ENCODE measurements around the gene PPCDC. TPM values are rescaled to one million over a fixed set of nuclear protein-coding genes. Genes with fewer than 3 reads are reported as not detected.
A peak's percentile ranks its signal among the peaks of the same experiment; 100 is the strongest.

Gene PPCDC
- total RNA-seq, 1 donor = 11.8 TPM

DNA sequence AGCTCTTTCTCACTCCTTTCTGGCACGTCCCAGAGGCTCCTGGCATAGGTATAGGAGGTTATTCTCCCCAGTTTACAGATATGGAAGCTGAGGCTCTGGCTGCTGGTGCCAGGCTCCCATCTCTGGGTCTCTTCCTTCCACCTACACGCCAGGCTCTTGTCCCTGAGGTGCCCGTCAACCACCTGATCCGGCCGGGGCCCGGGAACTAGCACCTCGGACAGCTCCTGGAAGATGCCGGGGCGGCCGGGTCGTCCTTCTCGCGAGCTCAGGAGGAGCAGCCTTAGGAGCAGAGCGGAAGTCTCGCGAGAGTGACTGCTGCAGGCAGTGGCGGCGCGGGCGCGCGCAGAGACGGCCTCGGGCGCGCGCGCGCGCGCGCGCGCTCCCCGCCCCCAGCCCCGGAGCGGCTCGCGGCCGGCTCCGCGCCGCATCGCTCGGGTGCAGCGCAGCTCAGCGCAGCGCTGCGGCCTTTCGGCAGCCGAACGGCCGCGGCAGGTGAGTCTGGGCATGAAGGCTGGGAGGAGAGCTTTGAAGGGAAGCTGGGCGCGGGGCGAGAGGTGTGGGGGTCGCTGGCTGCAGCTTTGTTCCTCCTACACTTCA lies 28.1 kb upstream of the PPCDC start, which contains the start of gene SCAMP5:
TSS of gene SCAMP5 (plus strand) at position 382 of the 597 bp plus-strand sequence. CDS start 16,277 bp downstream, outside the sequence.
- peak; percentile 93 for DNase-seq (ENCODE audit: low read depth)
- TF ChIP-seq, protein P1, sequence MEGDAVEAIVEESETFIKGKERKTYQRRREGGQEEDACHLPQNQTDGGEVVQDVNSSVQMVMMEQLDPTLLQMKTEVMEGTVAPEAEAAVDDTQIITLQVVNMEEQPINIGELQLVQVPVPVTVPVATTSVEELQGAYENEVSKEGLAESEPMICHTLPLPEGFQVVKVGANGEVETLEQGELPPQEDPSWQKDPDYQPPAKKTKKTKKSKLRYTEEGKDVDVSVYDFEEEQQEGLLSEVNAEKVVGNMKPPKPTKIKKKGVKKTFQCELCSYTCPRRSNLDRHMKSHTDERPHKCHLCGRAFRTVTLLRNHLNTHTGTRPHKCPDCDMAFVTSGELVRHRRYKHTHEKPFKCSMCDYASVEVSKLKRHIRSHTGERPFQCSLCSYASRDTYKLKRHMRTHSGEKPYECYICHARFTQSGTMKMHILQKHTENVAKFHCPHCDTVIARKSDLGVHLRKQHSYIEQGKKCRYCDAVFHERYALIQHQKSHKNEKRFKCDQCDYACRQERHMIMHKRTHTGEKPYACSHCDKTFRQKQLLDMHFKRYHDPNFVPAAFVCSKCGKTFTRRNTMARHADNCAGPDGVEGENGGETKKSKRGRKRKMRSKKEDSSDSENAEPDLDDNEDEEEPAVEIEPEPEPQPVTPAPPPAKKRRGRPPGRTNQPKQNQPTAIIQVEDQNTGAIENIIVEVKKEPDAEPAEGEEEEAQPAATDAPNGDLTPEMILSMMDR (IDR thresholded peaks at IDR 0.05; ENCODE audit: insufficient read depth, low read length) = no peak
- peak within 1 kb of the TSS; percentile 77 for H3K4me3 ChIP-seq (ENCODE audit: low read depth, low read length)

DNA sequence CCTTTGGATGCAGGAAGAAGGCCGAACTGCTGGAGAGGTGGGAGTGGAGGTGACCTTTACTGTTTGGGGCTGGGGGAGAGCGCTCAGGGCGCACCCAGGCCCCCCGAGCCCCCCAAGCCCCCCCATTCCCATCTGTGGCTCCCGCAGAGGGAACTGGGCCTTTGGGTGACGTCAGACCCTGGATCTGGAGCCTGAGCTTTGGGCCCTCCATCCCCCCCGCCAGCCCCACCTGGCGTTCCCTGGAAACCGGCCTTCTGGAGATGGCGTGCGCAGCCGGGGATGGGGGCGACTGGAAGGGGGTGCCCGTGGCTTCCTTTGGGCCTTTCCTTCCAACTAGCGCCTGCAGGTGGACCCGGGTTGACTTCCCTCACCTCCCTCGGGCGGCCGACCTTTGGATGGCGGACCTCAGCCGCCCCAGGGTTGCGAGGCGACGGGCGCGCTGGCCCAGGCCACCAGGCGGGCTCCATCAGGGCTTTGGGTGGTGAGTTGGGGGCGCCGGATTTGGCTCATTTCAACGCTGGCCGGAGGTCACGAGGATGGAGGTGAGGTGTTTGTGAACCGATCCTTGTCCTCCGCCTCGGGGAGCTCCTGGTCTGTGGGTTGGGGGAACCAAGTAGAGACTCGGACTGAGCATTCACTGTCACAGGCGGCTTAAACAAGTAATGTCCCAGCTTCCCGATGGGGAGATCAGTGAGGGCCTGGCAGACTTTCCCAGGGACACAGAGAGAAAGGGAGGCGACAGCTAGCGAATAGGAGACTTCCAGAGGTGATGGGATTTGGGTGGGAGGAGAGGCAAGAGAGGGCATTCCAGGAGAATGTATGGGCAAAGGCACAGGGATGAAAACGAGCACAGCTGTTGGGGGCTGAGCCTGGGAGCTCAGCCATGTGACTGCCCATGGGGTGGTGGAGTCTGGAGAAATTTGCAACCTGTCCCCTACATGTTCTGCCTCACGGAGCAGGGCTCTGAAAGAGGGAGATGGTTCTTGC lies 27.3 kb upstream of the PPCDC start:
- DNase-seq (ENCODE audit: low read depth) = no peak
- TF ChIP-seq, protein P1 (IDR thresholded peaks at IDR 0.05; ENCODE audit: insufficient read depth, low read length) = no peak
- peak overlapping the region; percentile 77 for H3K4me3 ChIP-seq (ENCODE audit: low read depth, low read length)

DNA sequence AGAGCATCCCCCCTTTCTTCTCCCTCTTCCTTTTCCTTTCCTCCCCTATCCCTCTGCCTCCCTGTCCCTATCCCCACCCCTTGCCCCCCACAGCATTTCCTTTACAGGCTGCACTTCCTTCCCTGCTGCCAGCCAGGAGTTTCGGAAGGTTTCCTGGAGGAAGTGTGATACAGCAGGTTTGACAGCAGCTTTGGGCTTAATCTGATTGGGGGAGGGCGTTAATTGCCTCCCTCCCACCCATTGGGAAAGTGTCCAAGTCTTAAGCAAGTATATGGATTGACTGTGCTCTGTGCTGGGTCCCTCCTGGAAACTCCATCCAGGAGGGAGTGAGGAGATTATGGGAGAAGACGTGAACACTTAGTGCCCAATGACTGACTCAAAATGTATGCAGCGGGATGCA lies 26.2 kb upstream of the PPCDC start:
- H3K4me3 ChIP-seq (ENCODE audit: low read depth, low read length) = no peak overlapping the region
- DNase-seq (ENCODE audit: low read depth) = no peak
- TF ChIP-seq, protein P1 (IDR thresholded peaks at IDR 0.05; ENCODE audit: insufficient read depth, low read length) = no peak

DNA sequence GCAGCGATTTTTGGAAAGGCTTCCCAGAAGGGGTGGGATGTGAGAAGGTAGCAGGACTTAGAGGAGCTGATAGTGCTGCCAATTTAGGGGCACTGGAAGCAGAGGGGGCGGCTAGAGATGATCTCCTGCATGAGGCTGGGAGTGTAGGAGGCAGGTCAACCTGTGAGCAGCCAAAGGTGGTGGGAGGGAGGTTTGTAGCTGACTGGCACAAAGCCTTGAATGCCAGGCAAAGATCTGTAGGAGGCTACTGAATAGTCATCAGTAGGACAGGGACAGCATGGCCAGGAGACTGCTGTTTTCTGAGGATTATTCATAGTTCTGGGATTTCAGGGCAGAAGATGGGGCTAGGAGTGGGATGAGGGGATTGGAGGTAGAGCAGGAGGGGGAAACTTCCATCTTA lies 25.8 kb upstream of the PPCDC start:
- DNase-seq (ENCODE audit: low read depth) = no peak

DNA sequence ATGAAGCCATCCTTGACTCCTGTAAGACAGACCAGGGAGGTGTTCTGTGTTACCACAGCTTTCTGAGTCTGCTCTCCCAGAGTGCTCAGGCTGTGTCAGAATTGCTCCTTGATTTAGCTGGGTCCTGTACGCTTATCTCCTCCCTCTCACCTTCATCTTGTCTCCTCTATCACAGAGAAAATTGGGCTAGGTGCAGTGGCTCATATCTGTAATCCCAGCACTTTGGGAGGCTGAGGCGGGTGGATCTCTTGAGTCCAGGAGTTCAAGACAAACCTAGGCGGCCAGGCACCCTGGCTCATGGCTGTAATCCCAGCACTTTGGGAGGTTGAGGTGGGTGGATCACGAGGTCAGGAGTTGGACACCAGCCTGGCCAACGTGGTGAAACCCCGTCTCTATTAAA lies 22.1 kb upstream of the PPCDC start:
- TF ChIP-seq, protein P1 (IDR thresholded peaks at IDR 0.05; ENCODE audit: insufficient read depth, low read length) = no peak
- no peak overlapping the region for H3K4me3 ChIP-seq (ENCODE audit: low read depth, low read length)
- DNase-seq (ENCODE audit: low read depth) = no peak

More for the DNA sequence above, 25.8 kb upstream of the PPCDC start:
- TF ChIP-seq, protein P1 (IDR thresholded peaks at IDR 0.05; ENCODE audit: insufficient read depth, low read length) = no peak
- no peak overlapping the region for H3K4me3 ChIP-seq (ENCODE audit: low read depth, low read length)

DNA sequence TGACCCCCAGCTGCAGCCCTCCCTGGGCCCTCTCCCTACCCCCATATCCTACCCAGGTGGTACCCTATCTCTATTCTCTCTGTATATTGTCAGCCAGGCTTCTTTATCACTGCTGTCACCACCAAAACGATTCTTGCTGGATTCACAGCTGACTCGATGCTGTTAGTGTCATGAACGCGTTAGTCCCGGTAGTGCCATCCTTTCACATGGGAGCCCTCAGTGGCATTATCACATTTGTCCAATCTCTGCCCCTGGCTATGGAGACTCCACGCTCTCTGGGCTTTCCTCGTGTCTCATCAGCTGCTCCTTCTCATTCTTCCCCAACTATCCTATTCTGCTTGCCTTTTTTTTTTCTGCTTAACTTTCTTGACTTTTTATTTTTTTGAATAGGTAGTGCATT lies 21.0 kb upstream of the PPCDC start:
- DNase-seq (ENCODE audit: low read depth) = no peak
- no peak overlapping the region for H3K4me3 ChIP-seq (ENCODE audit: low read depth, low read length)
- TF ChIP-seq, protein P1 (IDR thresholded peaks at IDR 0.05; ENCODE audit: insufficient read depth, low read length) = no peak
